NCI-H1436 treated with DMSO at 0.1 percent for 48 hours (cell line): ENCODE results near the gene MYO1E.
"Not testable (repeated sequence)": the region's sequence is repeated elsewhere in the genome, so short reads cannot be mapped to it uniquely, and the experiment has no call there.

Experiments
- DNase-seq: peaks from one replicate; lab custom pipeline; 2025; lab: John Stamatoyannopoulos, UW

The MYO1E gene

DNA sequence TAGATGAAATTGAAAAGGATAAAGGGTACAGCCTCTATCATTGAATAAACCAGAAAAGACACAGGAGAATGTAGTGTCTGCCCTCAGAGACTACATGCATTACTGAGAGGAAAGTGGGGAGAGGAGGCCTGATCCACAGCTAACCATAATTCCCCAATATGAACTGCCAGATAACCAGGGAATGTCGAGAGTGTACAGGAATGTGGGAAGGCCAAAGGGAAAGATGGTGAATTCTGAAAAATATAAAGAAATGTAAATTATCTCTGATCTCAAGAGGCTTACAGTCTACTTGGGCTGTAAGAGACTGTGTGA, 22.3 kb downstream of the MYO1E start:
- DNase-seq: no peak

GRCh38 chr15:59349680-59350420, 22.8 kb downstream of the MYO1E start:
- DNase-seq: no peak

- DNase-seq: no peak
Measured at GRCh38 chr15:59347915-59348314, 24.8 kb downstream of the MYO1E start.

DNA sequence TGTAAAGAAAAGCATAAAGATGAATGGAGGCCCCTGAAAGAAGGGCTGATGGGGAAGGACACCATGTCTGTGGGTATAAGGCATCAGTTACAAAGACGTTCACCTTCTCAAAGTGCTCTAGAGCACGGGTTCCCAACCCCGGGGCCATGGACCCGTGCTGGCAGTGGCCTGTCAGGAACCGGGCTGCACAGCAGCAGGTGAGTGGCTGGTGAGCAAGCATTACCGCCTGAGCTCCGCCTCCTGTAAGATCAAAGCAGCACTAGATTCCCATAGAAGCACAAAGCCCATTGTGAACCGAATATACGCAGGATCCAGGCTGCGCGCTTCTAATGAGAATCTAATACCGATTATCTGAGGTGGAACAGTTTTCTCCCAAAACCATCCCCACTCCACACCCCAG, 25.7 kb downstream of the MYO1E start:
- DNase-seq: no peak

DNA sequence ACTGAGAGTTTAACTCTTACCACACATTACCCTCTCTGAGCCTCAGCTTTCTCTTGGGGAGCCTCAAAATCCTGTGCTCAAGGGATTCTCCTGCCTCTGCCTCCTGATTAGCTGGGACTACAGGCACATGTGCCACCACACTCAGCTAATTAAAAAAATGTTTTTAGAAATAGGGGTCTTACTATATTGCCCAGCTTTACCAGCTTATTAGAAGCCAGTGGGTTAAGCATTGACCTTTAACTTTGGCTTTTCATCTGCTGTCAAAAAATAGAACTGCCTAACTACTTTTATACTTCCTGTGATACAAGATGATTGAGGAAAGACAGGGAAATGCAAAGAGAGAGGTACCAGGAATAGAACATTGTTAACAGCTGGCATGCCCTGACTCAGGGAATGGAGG, 27.3 kb downstream of the MYO1E start:
- DNase-seq: no peak

DNA sequence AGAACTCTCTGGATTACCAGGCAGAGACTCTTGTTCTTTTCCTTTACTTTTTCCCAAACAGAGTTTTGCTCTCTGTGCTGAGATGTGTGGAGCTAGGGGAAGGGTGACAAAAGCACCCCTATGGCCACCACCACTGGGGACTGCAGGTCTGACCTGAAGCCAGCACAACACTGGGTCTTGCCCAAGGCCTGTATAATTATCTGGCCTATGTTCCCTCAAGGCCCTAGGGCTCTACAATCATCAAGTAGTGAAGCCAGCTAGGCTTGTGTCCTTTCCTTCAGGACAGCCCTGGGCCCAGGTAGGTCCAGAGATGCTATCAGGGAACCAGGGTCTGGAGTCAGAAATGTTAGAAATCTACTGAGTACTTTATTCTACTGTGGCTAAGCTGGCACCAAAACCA, 28.4 kb downstream of the MYO1E start:
- no peak for DNase-seq

GRCh38 chr15:59340325-59340724, 32.3 kb downstream of the MYO1E start:
- DNase-seq: no peak

DNA sequence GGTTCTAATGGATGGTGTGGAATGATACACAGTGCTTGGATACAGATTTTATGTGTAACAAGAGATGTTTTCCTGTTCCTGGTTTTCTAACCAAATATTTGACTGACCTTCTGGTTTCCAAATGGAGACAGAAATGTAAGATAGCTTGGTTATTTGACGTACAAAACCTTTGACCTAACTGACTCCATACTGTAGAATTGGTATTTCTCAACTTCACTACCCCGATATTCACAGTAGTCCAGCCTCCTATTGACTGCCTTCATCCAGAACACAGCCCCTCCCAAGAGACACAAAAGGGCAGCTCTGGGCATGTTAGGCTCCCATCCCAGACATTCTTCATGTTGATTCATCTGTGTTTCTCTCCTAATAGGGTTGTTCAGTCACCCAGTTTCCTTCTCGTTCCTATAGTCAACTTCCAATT, 33.4 kb downstream of the MYO1E start:
- no peak for DNase-seq

DNA sequence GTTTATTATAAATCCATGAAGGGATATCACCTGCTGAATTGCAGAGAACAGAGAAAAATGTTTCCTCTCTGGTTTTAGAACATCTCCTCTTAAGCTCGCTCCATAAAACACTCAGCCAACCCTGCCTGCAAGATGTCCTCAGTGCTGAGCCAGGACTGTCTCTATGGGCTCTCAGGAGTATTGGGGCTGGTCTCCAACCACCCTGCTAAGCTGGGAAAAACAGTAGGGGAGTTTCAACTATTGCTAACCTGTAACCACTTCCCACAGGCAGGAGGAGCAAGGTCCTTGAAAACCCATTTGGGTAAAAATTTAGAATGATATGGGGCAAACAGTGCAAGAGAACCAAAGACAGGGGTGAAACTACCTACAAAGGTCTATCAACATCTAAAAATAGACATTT, 34.3 kb downstream of the MYO1E start:
- DNase-seq: no peak

GRCh38 chr15:59336725-59337124, 35.9 kb downstream of the MYO1E start:
- DNase-seq: not testable (repeated sequence)

DNA sequence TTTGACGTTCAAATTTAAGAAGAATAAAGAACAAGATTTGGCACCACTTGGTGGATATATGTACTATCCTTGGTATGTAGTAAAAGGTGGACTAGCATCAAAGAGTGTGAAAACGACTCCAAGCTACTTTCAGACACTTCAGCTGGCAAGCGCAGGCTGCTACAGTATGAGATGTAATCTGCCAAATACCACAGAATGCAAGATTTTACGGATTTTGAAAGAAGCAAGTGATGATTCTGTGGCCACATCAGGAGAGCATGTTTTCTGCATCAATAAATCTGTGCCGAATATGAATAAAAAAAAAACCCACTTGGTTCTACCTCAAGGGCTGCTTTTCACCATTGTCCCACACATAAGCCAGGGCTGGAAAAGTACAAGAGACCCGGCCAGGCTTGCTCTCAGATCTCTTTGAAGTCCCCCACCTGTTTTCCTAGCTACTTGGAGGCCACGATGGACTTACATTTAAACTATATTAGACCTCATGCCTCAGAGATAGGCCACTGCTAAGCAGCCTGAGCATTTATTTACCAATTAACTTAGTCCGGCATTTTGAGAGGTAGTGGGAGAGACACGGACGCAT, 37.4 kb downstream of the MYO1E start:
- DNase-seq: no peak

DNA sequence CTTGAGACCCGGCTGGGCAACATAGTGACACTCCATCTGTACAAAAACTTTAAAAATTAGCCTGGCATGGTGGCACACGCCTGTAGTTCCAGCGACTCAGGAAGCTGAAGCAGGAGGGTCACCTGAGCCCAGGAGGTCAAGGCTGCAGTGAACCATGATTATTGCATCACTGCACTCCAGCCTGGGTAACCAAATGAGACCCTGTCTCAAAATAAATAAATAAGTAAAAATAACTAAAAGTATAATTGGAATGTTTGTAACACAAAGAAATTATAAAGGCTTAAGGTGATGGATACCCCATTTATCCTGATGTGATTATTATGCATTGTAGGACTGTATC, 38.6 kb downstream of the MYO1E start:
- DNase-seq: no peak

- no peak for DNase-seq
Measured at GRCh38 chr15:59333401-59334075, 39.1 kb downstream of the MYO1E start.

- no peak for DNase-seq
Measured at GRCh38 chr15:59332009-59332408, 40.7 kb downstream of the MYO1E start.

- no peak for DNase-seq
Measured at GRCh38 chr15:59330649-59331048, 42.0 kb downstream of the MYO1E start.

DNA sequence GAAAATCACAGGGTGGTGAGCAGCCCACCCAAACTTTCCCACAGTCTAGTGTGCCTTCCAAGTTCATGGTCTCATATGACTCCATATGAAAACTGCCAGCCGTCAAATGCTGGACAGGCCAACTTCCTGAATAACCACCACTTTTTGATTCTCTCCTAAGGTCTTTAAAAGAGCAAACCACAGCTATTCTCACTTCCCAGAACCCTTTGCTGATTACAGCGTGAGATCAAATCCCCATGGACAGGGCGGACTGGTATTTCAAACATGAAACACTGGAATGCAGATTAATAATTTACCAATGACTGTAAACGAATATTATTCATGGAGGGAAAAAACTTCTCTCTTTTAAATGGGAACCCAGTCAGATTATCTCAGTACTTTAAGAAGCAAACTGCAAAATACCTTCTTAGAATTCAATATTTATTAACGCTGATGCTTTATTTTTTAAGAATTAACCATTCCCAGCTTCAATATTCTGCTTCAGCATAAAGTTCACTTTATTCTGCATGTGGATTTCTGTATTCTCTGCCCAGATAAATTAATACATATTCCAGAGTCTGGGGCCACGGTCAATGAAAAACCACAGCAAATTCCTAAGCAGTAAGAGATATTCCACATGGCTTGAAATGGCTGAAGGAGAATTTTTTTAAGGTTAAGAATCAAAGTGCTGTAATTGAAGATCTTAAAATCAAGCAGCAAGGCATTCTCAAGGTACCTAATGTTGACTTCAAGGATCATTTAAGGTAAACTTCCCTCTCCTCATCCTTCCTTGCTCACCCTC, 42.9 kb downstream of the MYO1E start:
- DNase-seq: no peak

GRCh38 chr15:59329091-59329490, 43.6 kb downstream of the MYO1E start:
- no peak for DNase-seq

GRCh38 chr15:59327942-59328341, 44.7 kb downstream of the MYO1E start:
- no peak for DNase-seq

DNA sequence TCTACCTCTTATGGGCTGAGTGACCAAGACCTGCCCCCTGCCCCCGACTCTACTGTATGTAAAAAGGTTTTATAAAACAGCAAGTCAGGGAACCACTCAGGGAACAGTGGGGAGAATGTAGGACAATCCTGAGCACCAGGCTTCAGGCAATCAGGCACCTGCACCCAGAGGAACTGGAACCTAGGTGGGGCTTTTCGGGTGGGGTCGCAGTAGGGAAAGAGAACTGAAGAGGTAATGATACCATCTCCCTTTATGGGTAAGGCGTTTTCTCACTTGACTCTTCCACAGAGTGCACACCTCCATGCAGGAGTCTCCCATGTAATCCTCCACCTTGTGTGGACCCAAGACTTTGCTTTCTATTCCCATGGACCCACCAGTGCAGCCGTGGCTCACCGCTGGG, 45.8 kb downstream of the MYO1E start:
- DNase-seq: no peak

GRCh38 chr15:59322056-59322759, 50.5 kb downstream of the MYO1E start:
- no peak for DNase-seq

GRCh38 chr15:59321000-59321689, 51.5 kb downstream of the MYO1E start:
- no peak for DNase-seq

- no peak for DNase-seq
Measured at GRCh38 chr15:59317211-59317610, 55.5 kb downstream of the MYO1E start.
